Lung (tissue), 12 donors: Measurements from ENCODE around the gene RAC3. TPM values are rescaled to one million over a fixed set of nuclear protein-coding genes. Genes with fewer than 3 reads are reported as not detected.

Experiments
- ATAC-seq: fragments of 200-7000 bp; cut with Tn5 transposase; one replicate; pipeline ENCODE4 v1.9.1; 2020; ENCODE audit warnings: moderate number of reproducible peaks; ENCODE audit not compliant: insufficient read depth, low FRiP score
- DNase-seq, 3 donors: peaks; one replicate each; pipeline ENCODE4 v3.0.0-alpha.2; 2013 to 2017
- H3K27ac ChIP-seq, 2 donors: one replicate each; pipeline ENCODE4 v1.5.1; 2013; ENCODE audit warnings: mild to moderate bottlenecking in 2 of 2, moderate library complexity in 2 of 2, control low read depth in 1 of 2, inconsistent platforms in 1 of 2, low read depth in 1 of 2, low read length in 1 of 2
- H3K27me3 ChIP-seq, 3 donors: one replicate each; pipeline ENCODE4 v1.5.1; 2013; ENCODE audit warnings: low read length in 2 of 3; ENCODE audit not compliant: control insufficient read depth in 3 of 3, insufficient read depth in 3 of 3
- H3K36me3 ChIP-seq, 4 donors: one replicate each; pipeline ENCODE4 v1.5.1; 2013; ENCODE audit warnings: low read length in 4 of 4, mild to moderate bottlenecking in 1 of 4, moderate library complexity in 1 of 4; ENCODE audit not compliant: control insufficient read depth in 4 of 4, insufficient read depth in 4 of 4
- H3K4me1 ChIP-seq, 5 donors: one replicate each; pipeline ENCODE4 v1.5.1; 2013; ENCODE audit warnings: low read length in 5 of 5, mild to moderate bottlenecking in 2 of 5, moderate library complexity in 1 of 5; ENCODE audit not compliant: control insufficient read depth in 5 of 5, insufficient read depth in 5 of 5
- H3K4me3 ChIP-seq: one replicate; pipeline ENCODE4 v1.5.1; 2013; ENCODE audit warnings: mild to moderate bottlenecking, control low read depth, moderate library complexity
- H3K9ac ChIP-seq, 2 donors: one replicate each; pipeline ENCODE4 v1.5.1; 2013; ENCODE audit warnings: low read length in 2 of 2, control low read depth in 1 of 2; ENCODE audit not compliant: insufficient read depth in 1 of 2
- H3K9me3 ChIP-seq, 4 donors: one replicate each; pipeline ENCODE4 v1.5.1; 2013; ENCODE audit warnings: low read length in 3 of 4, mild to moderate bottlenecking in 1 of 4, moderate library complexity in 1 of 4; ENCODE audit not compliant: control insufficient read depth in 4 of 4, insufficient read depth in 3 of 4
- WGBS, 2 donors: extraction: QIAGEN DNeasy Blood & Tissue Kit; methylation state at CpG; one replicate each; pipeline ENCODE4 v1.1.7; 2013; 5-methylcytosine and 5-hydroxymethylcytosine counted together
- polyA plus RNA-seq, 2 donors: library from polyadenylated mRNA; stranded (reverse); fragments of 200-250 nt; gene quantifications; one replicate each; pipeline ENCODE4 v1.2.1, GENCODE V29; 2013
- total RNA-seq, 2 donors: library from RNA; depleted of rRNA in 1 of 2; stranded (reverse); fragments of >200 nt in 1 of 2; gene quantifications; one replicate each; pipeline ENCODE4 v1.2.1, GENCODE V29; 2014 to 2021
- TF ChIP-seq, protein P1 (sequence below): IDR thresholded peaks from 2 replicates; pipeline ENCODE4 v1.5.1; 2012; ENCODE audit warnings: mild to moderate bottlenecking; ENCODE audit errors: control extremely low read depth, extremely low read depth
- donor health status: control.
- donor health status: control.
- donor health status: Bipolar disorder and iron deficiency.
- donor health status: healthy.
- donor health status: DM: yes; HTN: yes; CAD: no.

RAC3 gene
- total and polyA plus RNA-seq, 4 donors: 6.0 to 8.3 (median 8.1) TPM

DNA sequence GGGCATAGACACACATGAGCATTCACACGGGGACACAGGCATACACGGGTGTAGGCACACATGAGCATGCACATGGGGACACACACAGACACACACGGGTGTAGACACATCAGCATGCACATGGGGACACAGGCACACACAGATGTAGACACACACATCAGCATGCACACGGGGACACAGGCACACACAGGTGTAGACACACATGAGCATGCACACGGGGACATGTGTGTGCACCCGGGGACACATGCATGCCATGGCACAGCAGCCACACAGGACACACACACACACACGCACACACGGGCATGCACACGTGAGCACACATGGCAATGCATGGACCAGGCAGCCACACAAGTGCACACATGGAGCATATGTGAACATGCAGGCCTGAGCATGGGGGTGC, 11.2 kb downstream of the RAC3 start:
- Histone ChIP-seq H3K27ac (no peak overlapping the region), H3K36me3 (peaks cover 0 to 9% (median 2%) of the 10 kb centered on the region in 4 donors), H3K9ac (no peak overlapping the region), H3K27me3 (no peaks in the 10 kb centered on the region), H3K4me1 (peaks cover 0 to 4% (median 0%) of the 10 kb centered on the region in 5 donors), H3K4me3 (no peak overlapping the region), H3K9me3 (no peaks in the 10 kb centered on the region)
- WGBS, 2 donors: 88 to 94% methylated on average over 9 of the region's 9 CpGs
- DNase-seq: no peak
- ATAC-seq: no peak
- TF ChIP-seq, protein P1, sequence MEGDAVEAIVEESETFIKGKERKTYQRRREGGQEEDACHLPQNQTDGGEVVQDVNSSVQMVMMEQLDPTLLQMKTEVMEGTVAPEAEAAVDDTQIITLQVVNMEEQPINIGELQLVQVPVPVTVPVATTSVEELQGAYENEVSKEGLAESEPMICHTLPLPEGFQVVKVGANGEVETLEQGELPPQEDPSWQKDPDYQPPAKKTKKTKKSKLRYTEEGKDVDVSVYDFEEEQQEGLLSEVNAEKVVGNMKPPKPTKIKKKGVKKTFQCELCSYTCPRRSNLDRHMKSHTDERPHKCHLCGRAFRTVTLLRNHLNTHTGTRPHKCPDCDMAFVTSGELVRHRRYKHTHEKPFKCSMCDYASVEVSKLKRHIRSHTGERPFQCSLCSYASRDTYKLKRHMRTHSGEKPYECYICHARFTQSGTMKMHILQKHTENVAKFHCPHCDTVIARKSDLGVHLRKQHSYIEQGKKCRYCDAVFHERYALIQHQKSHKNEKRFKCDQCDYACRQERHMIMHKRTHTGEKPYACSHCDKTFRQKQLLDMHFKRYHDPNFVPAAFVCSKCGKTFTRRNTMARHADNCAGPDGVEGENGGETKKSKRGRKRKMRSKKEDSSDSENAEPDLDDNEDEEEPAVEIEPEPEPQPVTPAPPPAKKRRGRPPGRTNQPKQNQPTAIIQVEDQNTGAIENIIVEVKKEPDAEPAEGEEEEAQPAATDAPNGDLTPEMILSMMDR: no peak

DNA sequence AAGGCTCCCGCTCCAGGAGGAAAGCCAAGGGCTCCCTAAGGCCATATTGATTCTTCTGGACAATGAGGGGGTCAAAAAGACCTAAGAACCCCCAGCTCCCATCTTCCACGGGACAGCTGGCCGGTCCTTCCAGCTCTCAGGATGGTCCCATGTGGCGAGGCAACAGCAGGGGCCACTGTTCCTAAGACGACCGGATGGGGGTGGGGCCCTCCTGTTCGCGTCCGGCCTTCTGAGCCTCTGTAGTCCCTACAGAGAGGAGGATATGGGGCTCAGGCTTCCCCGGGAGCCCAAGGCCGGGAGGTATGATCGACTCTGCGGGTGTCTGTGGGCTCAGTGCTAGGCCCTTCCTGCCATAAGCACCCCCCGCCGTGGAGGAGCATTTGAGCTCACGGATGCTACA, 12.0 kb downstream of the RAC3 start:
- H3K9ac ChIP-seq: no peak overlapping the region
- no peak for ATAC-seq
- H3K4me3 ChIP-seq: no peak overlapping the region
- no peak for DNase-seq
- H3K36me3 ChIP-seq: peaks cover 0 to 15% (median 2%) of the 10 kb centered on the region in 4 donors
- H3K27ac ChIP-seq: no peak overlapping the region
- no peaks in the 10 kb centered on the region for H3K4me1 ChIP-seq
- H3K9me3 ChIP-seq: no peaks in the 10 kb centered on the region
- 75 to 85% methylated on average over 16 of the region's 16 CpGs for WGBS, 2 donors
- TF ChIP-seq, protein P1: no peak
- H3K27me3 ChIP-seq: no peaks in the 10 kb centered on the region

DNA sequence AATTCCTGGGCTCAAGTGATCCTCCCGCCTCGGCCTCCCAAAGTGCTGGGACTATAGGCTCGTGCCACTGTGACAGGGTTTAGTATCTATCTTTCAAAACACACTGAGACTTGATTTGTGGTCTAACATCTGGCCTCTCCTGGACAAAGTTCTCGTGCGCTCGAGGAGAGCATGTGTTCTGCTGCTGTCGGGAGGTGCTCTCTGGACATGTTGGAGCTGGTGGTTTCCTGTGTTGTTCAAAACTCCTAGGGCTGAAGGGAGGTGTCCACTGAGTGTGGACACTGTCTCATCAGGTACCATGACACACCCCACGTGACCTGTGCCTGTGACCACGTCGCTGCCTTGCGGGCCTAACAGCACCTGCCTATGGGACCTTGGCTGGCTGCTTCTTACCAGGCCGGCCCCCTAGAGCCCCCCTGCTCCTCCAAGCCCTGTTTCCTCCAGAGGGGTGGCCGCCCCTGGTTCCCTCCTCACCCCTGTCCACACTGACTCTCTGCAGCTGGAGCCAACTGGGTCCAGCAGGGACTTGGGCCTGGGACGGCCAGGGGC, 14.5 kb downstream of the RAC3 start:
- Histone ChIP-seq H3K4me3 (no peak overlapping the region), H3K36me3 (peaks cover 0 to 25% (median 4%) of the 10 kb centered on the region in 4 donors), H3K9me3 (no peaks in the 10 kb centered on the region), H3K27me3 (no peaks in the 10 kb centered on the region), H3K9ac (no peak overlapping the region), H3K27ac (no peak overlapping the region), H3K4me1 (peaks cover 0 to 10% (median 4%) of the 10 kb centered on the region in 5 donors)
- ATAC-seq: no peak
- TF ChIP-seq, protein P1: no peak
- DNase-seq: no peak
- 83 to 86% methylated on average over 14 of the region's 14 CpGs for WGBS, 2 donors

DNA sequence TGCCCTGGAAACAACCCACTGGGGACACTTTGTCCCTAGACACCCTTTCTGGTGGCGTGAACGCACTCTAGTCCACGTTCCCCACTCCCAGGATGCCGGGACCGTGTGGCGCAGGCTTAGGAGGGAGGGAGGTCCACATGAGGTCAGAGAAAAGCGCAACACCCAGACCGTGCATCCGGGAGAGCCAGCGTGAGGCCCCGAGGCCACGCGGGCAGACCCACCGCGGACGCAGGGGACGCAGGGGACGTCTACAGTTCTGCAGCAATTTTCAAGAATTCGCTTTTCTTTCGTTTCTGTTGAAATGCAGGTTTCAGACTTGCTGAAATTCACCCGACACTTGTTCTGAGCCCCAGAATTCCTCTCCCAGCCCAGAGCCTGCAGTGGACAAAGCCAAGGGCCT, 15.4 kb downstream of the RAC3 start:
- ATAC-seq: no peak
- no peak for DNase-seq
- H3K4me3 ChIP-seq: no peak overlapping the region
- H3K4me1 ChIP-seq: peaks cover 0 to 10% (median 4%) of the 10 kb centered on the region in 5 donors
- H3K9me3 ChIP-seq: no peaks in the 10 kb centered on the region
- no peak overlapping the region for H3K9ac ChIP-seq
- no peaks in the 10 kb centered on the region for H3K27me3 ChIP-seq
- TF ChIP-seq, protein P1: no peak
- H3K36me3 ChIP-seq: peaks cover 0 to 25% (median 4%) of the 10 kb centered on the region in 4 donors
- no peak overlapping the region for H3K27ac ChIP-seq
- WGBS, 2 donors: 92 to 93% methylated on average over 21 of the region's 21 CpGs
